COLO668 (cell line): ENCODE measurements around the gene SNCB.

Experiments
- DNase-seq: peaks from one replicate; lab custom pipeline; 2025; ENCODE audit not compliant: unreplicated experiment; lab: John Stamatoyannopoulos, UW

The SNCB gene

DNA sequence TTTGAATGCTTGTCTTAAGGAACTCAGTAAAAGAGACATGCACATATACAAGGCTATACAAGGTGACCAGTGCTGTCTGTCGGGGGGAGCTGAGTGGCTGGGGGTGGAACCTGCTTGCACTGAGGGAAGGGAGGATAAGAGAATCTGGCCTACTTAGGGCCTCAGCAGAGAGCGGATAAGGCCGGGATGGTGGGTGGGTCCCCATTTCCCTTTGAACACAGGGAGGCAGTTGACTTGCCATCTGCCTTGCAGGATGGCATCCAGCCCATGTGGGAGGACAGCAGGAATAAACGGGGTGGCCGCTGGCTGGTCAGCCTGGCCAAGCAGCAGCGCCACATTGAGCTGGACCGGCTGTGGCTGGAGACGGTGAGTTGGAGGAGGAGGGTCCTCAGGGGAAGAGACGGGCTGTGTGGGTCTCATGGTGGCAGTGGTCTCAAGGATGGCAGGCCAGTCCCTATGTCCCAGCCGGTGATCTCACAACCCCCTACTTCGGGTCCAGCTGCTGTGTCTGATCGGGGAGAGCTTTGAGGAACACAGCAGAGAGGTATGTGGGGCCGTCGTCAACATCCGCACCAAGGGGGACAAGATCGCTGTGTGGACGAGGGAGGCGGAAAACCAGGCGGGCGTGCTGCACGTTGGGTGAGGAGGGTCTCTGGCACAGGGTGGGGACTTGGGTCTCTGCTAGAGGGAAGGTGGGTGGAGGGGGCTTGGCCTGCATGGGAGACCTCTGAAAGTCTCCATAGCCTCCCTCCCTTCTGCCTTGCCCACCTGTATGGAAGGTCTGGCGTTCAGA is 14.7 kb upstream of the SNCB start:
- no peak for DNase-seq

DNA sequence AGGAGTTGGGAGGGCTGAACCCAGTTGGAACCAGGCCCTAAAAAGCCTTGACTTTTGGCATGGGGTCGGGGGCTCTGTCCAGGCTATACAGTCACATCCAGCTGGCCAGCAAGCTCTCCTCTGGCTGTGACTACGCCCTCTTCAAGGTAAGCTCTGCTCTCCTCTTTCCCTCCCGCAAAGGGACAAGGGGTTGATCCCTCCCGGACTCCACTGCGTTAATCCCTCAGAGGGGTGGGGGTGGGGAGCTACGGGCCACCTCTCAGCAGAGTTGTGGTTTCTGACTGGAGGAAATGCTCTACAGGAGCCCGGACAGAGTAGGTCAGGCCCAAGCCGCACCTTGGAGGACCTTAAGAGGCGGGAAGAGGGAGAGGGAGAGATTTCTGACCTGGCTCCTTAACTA is 14.0 kb upstream of the SNCB start:
- DNase-seq: no peak

DNA sequence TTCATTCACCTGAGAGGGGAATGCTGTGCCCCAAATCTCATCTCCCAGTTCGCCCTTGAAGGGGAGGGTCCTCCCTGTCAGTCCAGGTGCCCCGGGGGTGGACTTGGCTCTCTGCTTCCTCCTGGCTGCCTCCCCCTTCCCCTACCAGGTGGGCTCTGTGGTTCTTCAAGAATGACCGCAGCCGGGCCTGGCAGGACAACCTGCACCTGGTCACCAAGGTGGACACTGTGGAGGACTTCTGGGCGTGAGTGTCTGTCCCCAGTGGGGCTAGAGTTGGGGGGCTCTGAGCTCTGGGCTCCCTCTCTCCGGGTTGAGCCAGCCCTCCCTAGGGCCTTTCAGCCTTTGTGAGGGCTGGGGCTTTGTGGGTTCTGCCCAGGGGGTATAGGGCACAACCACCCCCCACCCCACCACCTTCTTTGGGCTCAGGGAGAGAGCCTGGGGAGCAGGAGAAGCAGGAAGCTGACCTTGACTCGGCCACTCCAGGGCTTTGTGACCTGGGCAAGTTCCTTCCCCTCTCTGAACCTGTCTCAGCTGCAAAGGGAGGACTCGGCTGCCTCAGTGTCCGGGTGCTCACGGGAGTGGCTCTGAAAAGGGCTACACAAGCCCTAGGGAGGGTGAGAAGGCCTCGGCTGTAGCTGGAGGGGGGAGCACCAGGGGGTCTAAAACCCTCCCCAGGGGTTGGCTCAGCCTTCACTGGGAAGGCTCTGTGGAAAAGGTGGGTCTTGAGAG is 13.3 kb upstream of the SNCB start:
- DNase-seq: no peak

DNA sequence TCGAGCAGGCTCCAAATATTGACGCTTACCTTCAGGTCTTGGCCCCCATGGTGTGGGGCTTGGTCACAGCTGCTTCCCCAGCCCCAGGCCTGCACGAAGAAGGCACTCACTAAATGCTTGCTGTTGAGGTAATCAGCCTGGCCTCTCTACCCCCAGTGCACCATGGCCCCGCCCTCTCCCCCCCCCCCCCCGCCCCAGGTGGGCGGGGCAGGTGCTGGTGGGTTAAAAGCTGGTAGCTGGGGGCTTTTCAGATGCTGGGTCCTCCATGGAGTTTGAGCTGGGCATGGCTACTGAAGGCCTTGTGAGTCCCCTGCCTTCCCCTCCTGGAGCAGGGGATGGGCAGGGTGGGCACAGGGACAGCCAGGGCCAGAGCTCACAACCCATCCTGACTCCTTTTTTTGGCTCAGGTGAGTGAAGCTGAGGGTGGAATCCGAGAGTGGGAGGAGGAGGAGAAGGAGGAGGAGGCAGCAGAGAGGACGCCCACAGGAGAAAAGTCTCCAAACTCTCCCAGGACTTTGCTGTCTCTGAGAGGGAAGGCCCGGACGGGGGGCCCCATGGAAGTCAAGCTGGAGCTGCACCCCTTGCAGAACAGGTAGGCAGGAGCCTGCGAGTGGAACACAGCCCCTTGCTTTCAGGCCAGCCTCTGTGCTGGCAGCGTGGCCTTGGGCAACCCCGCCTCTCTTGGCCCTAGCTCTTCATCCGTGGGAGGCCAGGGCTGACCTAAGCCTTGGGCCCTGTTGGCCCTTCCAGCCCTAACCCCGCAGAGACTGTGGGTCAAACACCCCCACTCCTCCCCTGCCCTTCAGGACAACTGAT is 12.5 kb upstream of the SNCB start:
- DNase-seq: no peak

DNA sequence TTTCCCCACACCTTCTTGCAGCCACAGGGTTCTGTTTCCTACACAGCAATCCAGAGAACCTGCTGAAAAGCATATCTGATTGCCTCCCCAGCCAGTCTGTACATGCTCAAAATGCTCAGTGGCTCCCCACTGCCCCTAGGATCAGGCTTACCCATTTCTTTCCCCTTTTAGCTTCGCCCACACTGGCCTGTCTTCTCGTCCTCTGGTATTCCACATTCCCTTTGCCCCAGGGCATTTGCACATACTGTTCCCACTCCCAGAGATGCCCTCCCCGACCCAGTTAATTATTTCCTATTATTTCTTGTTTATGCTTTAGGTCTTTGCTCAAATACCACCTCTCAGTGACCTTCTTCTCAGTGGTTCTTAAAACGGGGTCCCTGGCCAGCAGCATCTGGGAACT is 10.3 kb upstream of the SNCB start:
- no peak for DNase-seq

DNA sequence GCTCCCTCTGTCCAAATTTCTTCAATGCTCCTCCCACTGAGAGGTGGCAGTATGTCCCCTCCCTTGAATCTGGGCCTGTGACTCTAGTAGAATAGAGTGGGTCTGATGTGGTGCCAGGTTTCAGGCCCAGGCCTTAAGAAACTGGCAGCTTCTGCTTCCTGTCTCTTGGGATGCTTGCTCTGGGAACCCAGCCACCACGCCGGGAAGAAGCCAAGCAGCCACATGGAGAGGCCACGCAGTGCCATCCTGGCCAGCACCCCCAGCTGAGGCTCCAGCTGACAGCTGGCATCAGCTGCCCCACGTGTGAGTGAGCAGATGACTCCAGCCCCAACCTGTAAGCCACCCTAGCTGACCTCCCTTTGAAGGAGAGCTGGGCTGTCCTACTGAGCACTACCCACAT is 9.6 kb upstream of the SNCB start:
- no peak for DNase-seq

DNA sequence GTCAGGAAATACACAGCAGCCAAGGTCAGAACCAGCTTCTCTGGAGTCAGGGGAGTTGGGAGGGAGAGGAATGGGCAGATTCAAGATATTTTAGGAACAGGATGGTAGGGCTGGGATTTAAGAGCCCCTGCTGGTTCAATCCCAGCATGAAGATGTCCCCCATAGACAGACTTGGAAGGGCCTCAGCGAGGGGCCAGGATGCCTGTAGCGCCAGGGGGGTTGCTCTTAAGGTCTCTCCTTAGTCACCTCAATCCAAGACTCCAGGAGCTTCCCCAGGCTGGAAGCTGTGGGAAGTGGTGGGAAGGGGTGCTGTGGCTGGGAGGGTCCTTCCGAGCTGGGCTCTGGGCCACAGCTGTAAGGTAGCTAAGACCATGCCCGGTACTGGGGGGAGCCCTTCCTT is 8.9 kb upstream of the SNCB start:
- DNase-seq: no peak

DNA sequence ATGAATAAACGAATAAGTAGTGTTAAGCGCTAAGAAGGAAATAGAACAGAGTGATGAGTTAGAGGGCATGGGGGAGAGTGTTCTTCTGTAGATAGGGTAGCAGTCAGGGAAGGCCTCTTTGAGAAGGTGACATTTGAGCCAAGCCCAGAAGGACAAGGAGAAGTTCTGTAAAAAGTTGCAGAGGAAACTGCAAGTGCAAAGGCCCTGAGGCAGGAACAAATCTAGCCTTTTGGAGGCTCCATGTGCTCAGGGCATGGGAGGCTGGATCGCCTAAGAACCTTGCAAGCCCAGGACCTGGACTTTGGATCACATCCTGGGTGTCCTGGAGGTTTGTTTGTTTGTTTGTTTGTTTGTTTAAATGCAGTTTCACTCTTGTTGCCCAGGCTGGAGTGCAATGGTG is 8.1 kb upstream of the SNCB start:
- no peak for DNase-seq

DNA sequence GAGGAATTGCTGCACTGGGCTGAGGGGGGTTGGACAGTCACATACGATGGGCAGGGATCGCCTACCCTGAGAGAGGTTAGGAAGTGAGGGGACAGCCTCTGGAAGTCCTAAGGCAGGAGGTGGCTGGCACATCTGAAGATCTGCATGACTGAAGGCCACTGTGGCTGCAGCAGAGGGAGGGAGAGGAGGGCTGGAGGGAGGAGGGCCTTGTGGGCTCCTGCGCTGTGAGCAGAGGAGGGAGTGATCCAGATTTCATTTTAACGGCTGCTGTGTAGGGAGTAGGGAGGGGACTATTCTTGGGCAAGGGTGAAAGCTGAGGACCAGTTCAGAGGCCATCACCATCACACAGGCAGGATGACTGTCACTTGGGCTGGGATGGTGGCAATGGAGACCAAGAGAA is 7.2 kb upstream of the SNCB start:
- no peak for DNase-seq

DNA sequence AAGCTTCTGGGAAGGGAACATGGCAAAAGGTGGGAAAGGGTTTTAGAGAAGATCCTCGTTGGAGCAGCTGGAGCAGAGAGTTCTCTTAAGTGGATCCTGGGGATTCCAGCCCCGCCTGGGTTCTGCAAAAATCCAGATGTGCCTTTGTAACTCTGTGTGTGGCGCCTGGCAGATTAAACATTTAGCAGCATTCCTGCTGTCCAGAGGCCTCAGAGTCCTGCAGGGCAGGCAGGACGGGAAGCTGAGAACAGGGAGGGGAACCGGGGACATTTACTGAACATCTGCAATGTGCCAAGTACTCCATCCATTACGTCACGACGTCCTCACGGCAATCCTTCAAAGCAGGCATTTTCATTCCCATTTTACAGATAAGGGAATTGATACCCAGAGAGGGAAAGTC is 6.1 kb upstream of the SNCB start:
- DNase-seq: no peak

DNA sequence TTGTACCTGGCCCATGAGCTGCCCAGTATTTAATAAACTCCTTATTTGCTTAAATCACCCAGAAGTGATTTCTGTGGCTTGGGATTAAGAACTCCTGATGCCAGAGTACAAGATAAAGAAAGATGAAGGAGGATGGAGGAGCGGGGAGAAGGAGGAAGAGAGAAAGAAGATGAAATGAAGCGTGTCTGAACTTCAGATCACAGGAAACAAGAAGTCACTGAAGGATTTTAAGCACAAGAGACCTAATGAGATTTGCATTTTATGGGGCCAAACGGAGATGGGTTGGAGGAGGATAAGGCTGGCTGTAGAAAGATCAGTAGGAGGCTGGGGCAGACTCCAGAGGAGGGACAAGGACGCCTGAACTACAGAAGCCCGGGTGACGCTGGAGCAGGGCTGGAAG is 3.3 kb upstream of the SNCB start:
- no peak for DNase-seq

DNA sequence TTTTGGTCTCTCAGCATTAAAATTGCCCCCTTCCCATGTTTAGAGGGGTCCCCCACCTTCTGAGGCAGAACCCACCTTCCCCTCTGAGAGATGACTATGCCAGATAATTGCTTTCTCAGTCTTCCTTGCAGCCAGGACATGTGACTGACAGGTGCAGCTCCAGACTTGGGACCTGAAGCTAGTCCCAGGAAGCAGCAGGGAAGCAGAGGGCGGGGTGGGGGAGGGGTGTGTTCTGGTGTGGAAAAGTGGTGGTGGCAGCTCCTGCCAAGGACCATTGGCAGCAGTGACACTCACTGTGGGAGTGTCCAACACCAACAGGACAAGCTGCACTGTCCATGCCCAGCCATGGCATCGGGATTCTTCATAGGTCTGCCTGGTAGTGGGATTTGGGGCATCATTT is 2.4 kb upstream of the SNCB start:
- peak; percentile 30 for DNase-seq

DNA sequence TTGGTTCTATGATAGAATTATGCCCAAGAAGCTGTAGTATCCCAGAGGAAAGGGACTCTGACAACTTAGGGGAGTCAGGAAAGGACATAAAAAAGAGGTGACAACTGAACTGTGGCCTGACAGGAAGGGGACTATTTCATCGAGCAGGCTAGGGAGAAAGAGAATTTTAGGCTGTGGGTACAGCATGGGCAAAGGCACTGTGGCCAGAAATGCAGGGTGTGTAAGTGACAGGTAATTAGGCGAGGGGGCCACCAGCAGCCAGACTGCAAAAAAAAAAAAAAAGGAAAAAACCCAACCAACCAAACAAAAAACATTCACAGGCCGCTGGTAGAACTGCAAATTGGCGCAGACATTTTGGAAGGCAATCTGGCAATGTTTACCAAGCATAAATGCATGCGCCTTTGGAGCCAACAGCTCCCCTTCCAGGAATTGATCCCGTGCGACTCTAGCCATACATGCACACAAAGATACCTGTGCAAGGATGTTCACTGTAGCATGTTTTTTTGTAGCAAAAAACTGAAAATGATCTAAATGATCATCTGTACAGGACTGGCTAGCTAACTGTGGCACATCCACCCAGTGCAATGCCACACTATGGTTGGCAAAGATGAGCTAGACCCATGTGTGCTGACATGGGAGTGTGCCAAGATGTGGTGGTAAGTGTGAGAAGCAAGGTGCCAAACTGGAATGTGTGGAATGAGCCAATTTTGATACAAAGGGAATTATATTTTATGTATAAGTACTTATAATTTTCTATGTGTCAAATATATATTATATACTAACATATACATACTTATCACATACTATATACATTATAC is 1.3 kb upstream of the SNCB start:
- no peak for DNase-seq

DNA sequence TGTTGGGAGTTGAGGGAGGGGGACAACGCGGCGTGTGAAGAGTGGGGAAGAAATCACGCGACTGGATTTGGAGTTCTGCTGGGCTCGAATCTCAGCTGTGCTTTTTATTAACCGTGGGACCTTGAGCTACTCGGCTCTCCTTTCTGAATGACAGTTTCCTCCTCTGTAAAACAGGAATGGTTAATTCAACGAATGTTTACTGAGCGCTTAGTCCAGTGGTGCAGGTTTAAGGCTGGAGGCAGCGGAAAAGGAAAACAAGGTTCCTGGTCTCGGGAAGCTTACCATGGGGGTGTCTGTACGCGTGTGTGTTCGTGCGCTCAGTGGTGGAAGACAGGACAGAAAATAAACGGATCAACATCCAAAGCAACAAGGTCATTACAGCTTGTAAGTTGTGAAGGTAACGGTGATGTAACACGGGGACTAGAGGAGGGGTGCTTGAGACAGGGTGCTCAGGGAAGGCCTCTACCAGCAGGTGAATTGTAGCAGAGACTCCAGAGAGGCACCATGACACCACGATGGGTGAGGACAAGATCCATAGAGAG is 418 bp upstream of the SNCB start:
- no peak for DNase-seq

DNA sequence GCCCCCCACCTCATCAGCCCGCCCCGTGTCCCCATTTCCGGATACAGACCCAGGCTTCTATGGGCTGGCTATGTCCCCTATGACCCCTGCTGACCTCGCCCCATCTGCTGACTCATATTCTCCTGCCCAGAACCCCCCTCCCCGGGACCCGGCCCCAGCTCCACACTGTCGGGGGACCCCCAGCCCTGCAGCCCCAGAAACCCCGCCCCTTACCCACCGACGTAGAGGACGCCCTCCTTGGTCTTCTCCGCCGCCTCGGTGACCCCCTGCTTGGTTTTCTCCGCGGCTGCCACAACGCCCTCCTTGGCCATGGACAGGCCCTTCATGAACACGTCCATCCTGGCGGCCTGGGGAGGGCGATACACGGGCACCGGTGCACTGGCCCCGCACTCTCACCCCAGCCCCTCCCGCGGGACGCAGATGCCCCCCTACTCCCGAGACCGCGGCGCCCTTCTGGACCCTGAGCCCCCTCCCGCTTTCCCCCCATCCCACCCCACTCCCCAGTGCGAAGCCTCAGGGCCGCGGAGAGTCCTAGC is 949 bp downstream of the SNCB start:
- DNase-seq: no peak

DNA sequence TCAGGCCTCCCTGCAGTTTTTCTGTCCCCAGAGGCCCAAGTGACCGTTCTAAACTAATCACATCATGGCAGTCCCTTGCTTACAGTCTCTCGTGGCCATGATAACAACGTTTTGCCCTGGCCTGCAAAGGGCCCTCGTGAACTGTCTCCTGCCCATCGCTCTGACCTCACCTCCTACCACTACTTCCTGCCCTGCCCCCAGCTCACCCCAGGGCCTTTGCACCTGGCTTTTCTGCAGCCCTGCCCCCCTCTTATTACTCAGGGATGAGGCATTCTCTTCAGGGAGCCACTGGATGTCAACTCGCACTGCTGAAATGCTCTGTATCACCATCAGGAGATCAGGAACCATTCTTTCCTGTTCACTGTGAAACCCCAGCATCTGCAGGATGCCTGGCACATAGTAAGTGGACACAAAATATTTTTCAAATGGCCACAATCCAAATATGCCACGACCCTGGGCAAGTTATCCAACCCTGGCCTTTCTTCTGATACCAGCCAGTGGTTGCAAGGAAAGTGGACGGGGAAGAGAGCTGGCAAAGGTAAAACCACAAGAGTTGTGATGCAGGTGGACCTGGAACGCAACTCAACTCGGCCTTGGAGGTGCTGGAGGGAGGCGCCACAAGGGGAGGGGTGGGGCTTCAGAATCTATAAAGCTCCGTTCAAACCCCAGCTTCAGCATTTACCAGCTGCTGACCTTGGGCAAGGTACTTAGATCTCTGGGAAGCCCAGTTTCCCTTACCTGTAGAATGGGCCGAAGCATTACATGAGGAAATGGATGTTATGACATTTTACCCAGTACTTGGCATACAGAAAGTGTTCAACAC is 1.7 kb downstream of the SNCB start:
- peak; percentile 2 for DNase-seq

DNA sequence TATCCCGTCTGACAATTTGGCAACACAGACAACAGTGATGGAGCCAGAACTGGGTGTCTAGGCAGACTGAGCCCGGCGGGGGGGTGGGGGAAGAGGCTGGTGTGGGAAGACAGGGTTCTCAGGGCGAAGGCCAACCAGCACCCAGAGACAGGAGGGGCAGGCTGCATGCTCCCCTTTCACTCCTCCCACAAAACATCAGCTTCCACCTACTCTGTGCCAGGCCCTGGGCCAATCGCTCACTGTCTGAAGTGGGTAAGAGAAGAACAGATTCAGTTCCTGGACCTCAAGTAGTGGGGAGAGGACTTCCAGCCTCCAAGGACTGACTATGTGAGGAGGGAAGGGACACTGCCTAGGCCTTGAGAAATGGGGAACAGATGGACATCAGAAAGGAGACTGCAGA is 2.8 kb downstream of the SNCB start:
- DNase-seq: no peak

DNA sequence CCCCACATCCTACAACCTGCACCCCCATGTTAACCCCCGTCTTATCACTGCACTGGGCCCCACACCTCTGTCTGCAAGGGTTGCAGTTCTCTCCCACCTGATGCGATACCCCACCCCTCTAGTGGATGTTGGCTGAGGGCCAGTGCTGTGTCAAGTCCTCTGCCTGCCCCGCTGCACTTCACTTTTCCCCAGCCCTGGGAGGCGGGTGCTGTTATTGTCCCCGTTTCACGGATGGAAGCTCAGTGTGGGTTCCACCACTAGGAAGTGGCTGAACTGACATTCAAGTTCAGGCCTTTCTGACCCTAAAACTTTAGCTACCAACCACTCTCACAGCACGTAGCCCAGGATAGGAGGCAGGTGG is 3.5 kb downstream of the SNCB start:
- DNase-seq: no peak

DNA sequence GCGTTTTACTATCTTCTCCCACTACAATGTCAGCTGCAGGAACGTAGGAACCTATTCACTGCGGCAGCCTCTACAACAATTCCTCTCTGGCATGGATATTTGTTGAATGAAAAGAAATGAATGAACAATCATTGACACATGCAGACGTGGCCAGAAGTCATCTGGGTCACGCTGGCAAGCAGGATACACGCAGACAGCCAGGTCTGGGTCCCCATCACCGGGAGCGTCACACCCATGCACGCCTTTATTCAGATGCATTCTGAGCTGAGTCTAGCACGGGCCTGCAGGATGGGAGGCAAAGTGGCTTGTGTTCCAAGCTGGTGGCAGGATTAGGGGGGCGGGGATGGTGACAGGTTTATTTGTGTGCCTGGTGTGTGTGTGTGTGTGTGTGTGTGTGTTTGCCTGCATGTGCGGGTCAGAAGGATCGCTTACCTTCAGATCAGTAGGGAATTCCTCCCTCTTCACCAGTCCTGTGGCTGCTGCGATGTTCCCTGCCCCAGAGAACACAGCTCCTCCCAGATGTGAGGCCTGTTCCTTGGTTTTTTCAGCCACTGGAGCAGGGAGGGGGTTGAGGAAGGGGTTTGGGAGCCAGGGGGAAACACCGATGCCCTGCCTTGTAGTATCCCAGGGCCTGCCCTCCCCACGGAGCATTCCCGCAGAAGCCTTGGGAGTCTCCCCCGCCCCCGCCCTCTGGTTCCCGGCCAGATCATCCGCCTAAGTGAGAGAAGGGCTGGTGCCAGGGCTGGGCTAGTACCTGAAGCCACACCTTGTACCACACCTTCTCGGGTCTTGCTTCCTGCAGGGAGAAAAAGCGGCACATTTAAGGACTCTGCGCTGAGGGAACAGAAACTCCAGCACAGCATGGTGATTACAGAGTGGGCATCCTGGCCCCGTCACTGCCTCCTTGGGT is 4.1 kb downstream of the SNCB start:
- no peak for DNase-seq
